Fibroblast of villous mesenchyme (primary cell): ENCODE measurements around the gene DLG1. TPM values are rescaled to one million over a fixed set of nuclear protein-coding genes. Genes with fewer than 3 reads are reported as not detected.

Experiments
- DNase-seq: peaks from one replicate; pipeline ENCODE4 v3.0.0-alpha.2; 2010; ENCODE audit warnings: low read depth
- H3K4me3 ChIP-seq: 2 replicates; pipeline ENCODE4 v1.5.1; 2011; ENCODE audit warnings: low read depth, mild to moderate bottlenecking, low read length
- CTCF ChIP-seq: IDR thresholded peaks from 2 replicates; pipeline ENCODE4 v1.5.1; 2012; ENCODE audit warnings: low read depth, mild to moderate bottlenecking, low read length; ENCODE audit not compliant: insufficient read depth
- total RNA-seq: library from RNA; depleted of rRNA; stranded (reverse); fragments of >200 nt; gene quantifications from 2 replicates; pipeline ENCODE4 v1.2.3, GENCODE V29; 2012

Gene DLG1
- total RNA-seq, 1 donor = 87.7 TPM

GRCh38 chr3:197088370-197088769 lies 210.0 kb downstream of the DLG1 start:
- no peak overlapping the region for H3K4me3 ChIP-seq

GRCh38 chr3:197085137-197085536 lies 213.3 kb downstream of the DLG1 start:
- no peak for TF ChIP-seq CTCF

More at GRCh38 chr3:197088370-197088769, 210.0 kb downstream of the DLG1 start:
- DNase-seq = no peak
- TF ChIP-seq CTCF = no peak

GRCh38 chr3:197083486-197083885 lies 214.9 kb downstream of the DLG1 start:
- no peak for TF ChIP-seq CTCF
- DNase-seq = peak; percentile 74
- no peak overlapping the region for H3K4me3 ChIP-seq

More at GRCh38 chr3:197085137-197085536, 213.3 kb downstream of the DLG1 start:
- no peak overlapping the region for H3K4me3 ChIP-seq
- no peak for DNase-seq

- DNase-seq = no peak
- H3K4me3 ChIP-seq = no peak overlapping the region
These were observed 215.5 kb downstream of the DLG1 start for GRCh38 chr3:197082871-197083270.

GRCh38 chr3:197080344-197080743 lies 218.1 kb downstream of the DLG1 start:
- H3K4me3 ChIP-seq = no peak overlapping the region
- TF ChIP-seq CTCF = no peak
- no peak for DNase-seq

More at GRCh38 chr3:197082871-197083270, 215.5 kb downstream of the DLG1 start:
- no peak for TF ChIP-seq CTCF

GRCh38 chr3:197076415-197076814 lies 222.0 kb downstream of the DLG1 start:
- H3K4me3 ChIP-seq = no peak overlapping the region
- TF ChIP-seq CTCF = no peak
- no peak for DNase-seq

- no peak for DNase-seq
- no peak for TF ChIP-seq CTCF
- no peak overlapping the region for H3K4me3 ChIP-seq
These were observed 230.3 kb downstream of the DLG1 start for GRCh38 chr3:197068077-197068476.
